SIG-M5 (cell line): Measurements from ENCODE around the gene UQCR11.

Source experiments
- DNase-seq: peaks from one replicate; lab custom pipeline; 2025; lab: John Stamatoyannopoulos, UW

UQCR11 gene

GRCh38 chr19:1567116-1567847, 38.0 kb downstream of the UQCR11 start:
- DNase-seq: no peak

GRCh38 chr19:1566392-1567115, 38.7 kb downstream of the UQCR11 start:
- DNase-seq: no peak

- no peak for DNase-seq
Measured at GRCh38 chr19:1563251-1563650, 42.0 kb downstream of the UQCR11 start.

- DNase-seq: no peak
Measured at GRCh38 chr19:1561236-1561842, 43.9 kb downstream of the UQCR11 start.

- no peak for DNase-seq
Measured at GRCh38 chr19:1560286-1560882, 44.9 kb downstream of the UQCR11 start.

GRCh38 chr19:1558552-1558951, 46.7 kb downstream of the UQCR11 start:
- no peak for DNase-seq

- no peak for DNase-seq
Measured at GRCh38 chr19:1556390-1557070, 48.7 kb downstream of the UQCR11 start.

- no peak for DNase-seq
Measured at GRCh38 chr19:1555487-1556389, 49.5 kb downstream of the UQCR11 start.

GRCh38 chr19:1554968-1555367, 50.3 kb downstream of the UQCR11 start:
- no peak for DNase-seq

- DNase-seq: no peak
Measured at GRCh38 chr19:1553415-1553814, 51.8 kb downstream of the UQCR11 start.

- DNase-seq: no peak
Measured at GRCh38 chr19:1551068-1552040, 53.9 kb downstream of the UQCR11 start.

- no peak for DNase-seq
Measured at GRCh38 chr19:1549332-1549945, 55.8 kb downstream of the UQCR11 start.
